Natural killer cell (primary cell): ENCODE measurements around the gene TIMP3. TPM values are rescaled to one million over a fixed set of nuclear protein-coding genes. Genes with fewer than 3 reads are reported as not detected.

Source experiments
- ATAC-seq, 3 donors: fragments of 150-1000 bp in 2 of 3; fragments of 200-7000 bp in 1 of 3; cut with Tn5 transposase; 1 replicate in 1 of 3; 2 replicates in 2 of 3; pipeline ENCODE4 v1.10.0; 2021; ENCODE audit warnings: mild to moderate bottlenecking in 2 of 3, moderate library complexity in 2 of 3
- DNase-seq, 2 donors: peaks; one replicate each; pipeline versions ENCODE4 v3.0.0 to v3.0.0-alpha.2; 2013 to 2021; ENCODE audit warnings: mixed read lengths in 1 of 2
- H3K27ac ChIP-seq: one replicate; pipeline ENCODE4 v1.5.1; 2013; ENCODE audit warnings: mild to moderate bottlenecking, low read length
- H3K27me3 ChIP-seq: one replicate; pipeline ENCODE4 v1.6.1; 2013; ENCODE audit warnings: low read length; ENCODE audit not compliant: control insufficient read depth, insufficient read depth
- H3K36me3 ChIP-seq: one replicate; pipeline ENCODE4 v1.6.1; 2013; ENCODE audit warnings: low read length; ENCODE audit not compliant: control insufficient read depth, insufficient read depth
- H3K4me1 ChIP-seq: one replicate; pipeline ENCODE4 v1.6.1; 2013; ENCODE audit warnings: low read length; ENCODE audit not compliant: control insufficient read depth, insufficient read depth
- H3K4me3 ChIP-seq: one replicate; pipeline ENCODE4 v1.5.1; 2013; ENCODE audit warnings: low read length
- H3K9me3 ChIP-seq: one replicate; pipeline ENCODE4 v1.6.1; 2013; ENCODE audit warnings: low read length; ENCODE audit not compliant: control insufficient read depth, insufficient read depth
- H3K27ac Mint-ChIP-seq, 2 donors: one replicate each; pipeline ENCODE4 v1.8.0; 2022; ENCODE audit warnings: mild to moderate bottlenecking in 2 of 2, mixed read lengths in 2 of 2, moderate library complexity in 1 of 2
- H3K27me3 Mint-ChIP-seq, 2 donors: one replicate each; pipeline ENCODE4 v1.8.0; 2022; ENCODE audit warnings: low read depth in 2 of 2, mixed read lengths in 2 of 2
- H3K36me3 Mint-ChIP-seq: one replicate; pipeline ENCODE4 v1.8.0; 2022; ENCODE audit warnings: mixed read lengths
- H3K4me1 Mint-ChIP-seq, 2 donors: one replicate each; pipeline ENCODE4 v1.8.0; 2022; ENCODE audit warnings: mixed read lengths in 2 of 2
- H3K4me3 Mint-ChIP-seq: one replicate; pipeline ENCODE4 v1.8.0; 2022; ENCODE audit warnings: mild to moderate bottlenecking, moderate library complexity, mixed read lengths
- H3K9me3 Mint-ChIP-seq, 2 donors: one replicate each; pipeline ENCODE4 v1.8.0; 2022; ENCODE audit warnings: mixed read lengths in 2 of 2
- CTCF ChIP-seq: fragments of 200-600 bp; IDR thresholded peaks from one replicate; pipeline ENCODE4 v1.8.0; 2022; ENCODE audit warnings: antibody characterized with exemption
- whole genome bisulfite sequencing: methylation state at CpG from one replicate; pipeline ENCODE4 v1.1.7; 2013; ENCODE audit warnings: missing lambda C conversion rate; ENCODE audit not compliant: insufficient coverage; 5-methylcytosine and 5-hydroxymethylcytosine counted together
- intact Hi-C: fragments of 100-400 bp; cut with micrococcal nuclease; formaldehyde crosslinking; loops from one replicate; pipeline ENCODE4 v1.14.2; 2022
- total RNA-seq, 4 donors: library from RNA; stranded (reverse); fragments of 120-200 nt in 1 of 4; gene quantifications; one replicate each; pipeline versions ENCODE4 v1.2.3 to v1.2.4, GENCODE V29; 2013 to 2022

Gene TIMP3
- total RNA-seq, 3 donors from 2014 or later (not counting 1 experiment from before 2014, with no cell fraction given): 0.12 TPM; not detected in 2

- Histone ChIP-seq H3K27me3 (no peaks in the 10 kb centered on the region), H3K4me3 (no peak overlapping the region), H3K36me3 (no peaks in the 10 kb centered on the region), H3K4me1 (no peaks in the 10 kb centered on the region), H3K27ac (no peak overlapping the region), H3K9me3 (no peaks in the 10 kb centered on the region)
- no peaks in the 10 kb centered on the region for H3K4me1 Mint-ChIP-seq
- TF ChIP-seq CTCF: no peak
- WGBS: 94% methylated on average over 2 of the region's 2 CpGs
- H3K27ac Mint-ChIP-seq: no peak overlapping the region
- DNase-seq (no peak), ATAC-seq (no peak)
- H3K27me3 Mint-ChIP-seq: peaks cover 4 to 10% of the 10 kb centered on the region in 2 donors
- no peaks in the 10 kb centered on the region for H3K36me3 Mint-ChIP-seq
- H3K9me3 Mint-ChIP-seq: no peaks in the 10 kb centered on the region
- intact Hi-C loops: no loop called here
- H3K4me3 Mint-ChIP-seq: no peak overlapping the region
Measured at GRCh38 chr22:32786027-32786418, 15.5 kb upstream of the TIMP3 start.

- ATAC-seq: no peak
- Histone ChIP-seq H3K27me3 (no peaks in the 10 kb centered on the region), H3K36me3 (no peaks in the 10 kb centered on the region), H3K4me1 (no peaks in the 10 kb centered on the region), H3K27ac (no peak overlapping the region), H3K4me3 (no peak overlapping the region), H3K9me3 (no peaks in the 10 kb centered on the region)
- Mint-ChIP-seq H3K9me3 (no peaks in the 10 kb centered on the region), H3K27me3 (peaks cover 4 to 6% of the 10 kb centered on the region in 2 donors), H3K27ac (no peak overlapping the region), H3K4me1 (no peaks in the 10 kb centered on the region), H3K4me3 (no peak overlapping the region), H3K36me3 (no peaks in the 10 kb centered on the region)
- DNase-seq: no peak
- WGBS: 75% methylated on average over 6 of the region's 6 CpGs
- TF ChIP-seq CTCF: no peak
- intact Hi-C loops: no loop called here
Measured at GRCh38 chr22:32788904-32789624, 12.4 kb upstream of the TIMP3 start.

GRCh38 chr22:32789797-32790620, 11.5 kb upstream of the TIMP3 start:
- Mint-ChIP-seq H3K4me1 (no peaks in the 10 kb centered on the region), H3K4me3 (no peak overlapping the region), H3K27ac (no peak overlapping the region), H3K27me3 (peaks cover 0 to 6% of the 10 kb centered on the region in 2 donors), H3K9me3 (no peaks in the 10 kb centered on the region), H3K36me3 (no peaks in the 10 kb centered on the region)
- no peak for ATAC-seq
- H3K27ac ChIP-seq: no peak overlapping the region
- no peaks in the 10 kb centered on the region for H3K9me3 ChIP-seq
- intact Hi-C loops: no loop called here
- H3K27me3 ChIP-seq: no peaks in the 10 kb centered on the region
- 93% methylated on average over 9 of the region's 9 CpGs for WGBS
- H3K36me3 ChIP-seq: no peaks in the 10 kb centered on the region
- no peak for DNase-seq
- no peak for TF ChIP-seq CTCF
- H3K4me3 ChIP-seq: no peak overlapping the region
- no peaks in the 10 kb centered on the region for H3K4me1 ChIP-seq
